GM12872 (cell line): ENCODE measurements around the gene TBC1D13.

ENCODE experiments used
- CTCF ChIP-seq: IDR thresholded peaks from 3 replicates; pipeline ENCODE4 v1.5.1; 2011; ENCODE audit warnings: low read depth, mild to moderate bottlenecking, low read length, moderate library complexity; ENCODE audit not compliant: insufficient read depth

TBC1D13 gene

DNA sequence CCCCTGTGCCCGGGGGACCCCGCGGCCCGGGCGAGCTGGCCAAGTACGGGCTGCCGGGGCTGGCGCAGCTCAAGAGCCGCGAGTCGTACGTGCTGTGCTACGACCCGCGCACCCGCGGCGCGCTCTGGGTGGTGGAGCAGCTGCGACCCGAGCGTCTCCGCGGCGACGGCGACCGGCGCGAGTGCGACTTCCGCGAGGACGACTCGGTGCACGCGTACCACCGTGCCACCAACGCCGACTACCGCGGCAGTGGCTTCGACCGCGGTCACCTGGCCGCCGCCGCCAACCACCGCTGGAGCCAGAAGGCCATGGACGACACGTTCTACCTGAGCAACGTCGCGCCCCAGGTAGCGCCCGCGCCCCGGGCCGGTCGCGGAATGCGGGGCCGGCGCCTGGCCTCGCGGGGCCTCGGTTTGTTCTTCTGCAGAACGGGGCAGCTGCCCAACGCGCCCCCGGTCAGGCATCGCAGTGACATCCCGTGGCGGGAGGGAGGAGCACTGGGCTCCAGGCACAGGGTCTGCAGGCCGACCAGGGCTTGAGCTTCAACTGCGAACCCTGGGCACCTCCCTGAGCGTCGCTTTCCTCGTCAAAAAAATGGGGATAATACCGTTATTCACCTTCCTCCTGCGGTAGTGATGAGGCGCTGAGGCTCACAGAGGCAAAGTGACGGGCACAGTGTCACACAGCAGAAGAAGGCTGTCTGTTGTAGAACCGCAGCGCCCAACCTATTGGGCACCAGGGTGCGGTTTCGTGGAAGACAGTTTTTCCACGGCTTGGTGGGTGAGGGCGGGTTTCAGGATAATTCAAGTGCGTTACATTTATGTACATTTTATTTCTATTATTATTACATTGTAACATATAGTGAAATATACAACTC is 32.0 kb downstream of the TBC1D13 start:
- no peak for TF ChIP-seq CTCF

- TF ChIP-seq CTCF: no peak
Measured at GRCh38 chr9:128819716-128820664, 32.9 kb downstream of the TBC1D13 start.

- TF ChIP-seq CTCF: no peak
Measured at GRCh38 chr9:128820665-128821583, 33.9 kb downstream of the TBC1D13 start.

DNA sequence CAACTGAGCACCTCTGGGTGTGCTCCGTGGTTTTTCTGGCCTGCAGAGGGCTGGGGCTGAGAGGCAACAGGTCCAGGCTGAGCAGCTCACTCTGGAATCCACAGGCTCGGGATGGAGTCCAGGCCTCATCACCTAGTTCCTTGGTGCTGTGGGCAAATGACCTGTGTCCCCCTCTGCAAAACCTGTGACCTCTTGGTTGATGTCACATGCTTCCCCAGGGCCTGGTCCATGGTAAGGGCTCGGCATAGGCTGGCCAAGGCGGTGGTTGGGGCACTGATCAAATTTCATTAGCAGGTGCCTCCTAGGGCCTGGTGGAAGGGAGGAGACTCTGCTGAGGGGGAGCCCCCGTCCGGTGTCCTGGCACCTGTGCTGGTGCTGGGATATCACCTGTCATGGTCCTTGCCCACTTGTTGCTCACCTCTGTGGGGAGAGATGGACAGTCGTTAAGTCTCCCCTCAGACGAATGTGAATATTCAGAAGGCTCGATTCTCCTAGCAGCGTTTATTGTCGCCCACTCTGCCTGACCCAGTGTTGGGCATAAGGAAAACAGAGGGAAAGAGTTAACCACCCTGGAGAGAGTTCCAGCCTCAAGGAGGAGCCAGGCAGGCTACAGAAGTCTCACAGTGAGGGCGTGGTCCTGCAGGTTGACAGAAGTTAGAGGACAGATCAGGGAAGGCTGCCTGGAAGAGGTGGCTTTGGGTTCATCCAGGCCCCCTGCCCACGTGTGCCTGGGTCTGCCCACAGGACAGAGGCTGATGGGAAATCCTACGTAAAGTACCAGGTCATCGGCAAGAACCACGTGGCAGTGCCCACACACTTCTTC is 34.7 kb downstream of the TBC1D13 start:
- TF ChIP-seq CTCF: no peak

GRCh38 chr9:128822407-128823042 is 35.5 kb downstream of the TBC1D13 start:
- TF ChIP-seq CTCF: no peak

GRCh38 chr9:128823362-128823902 is 36.4 kb downstream of the TBC1D13 start:
- no peak for TF ChIP-seq CTCF
